HCEC 1CT (cell line): Measurements from ENCODE around the gene PNPO.

ENCODE experiments used
- DNase-seq: peaks from one replicate; pipeline ENCODE4 v3.0.0-alpha.2; 2017

The PNPO gene

DNA sequence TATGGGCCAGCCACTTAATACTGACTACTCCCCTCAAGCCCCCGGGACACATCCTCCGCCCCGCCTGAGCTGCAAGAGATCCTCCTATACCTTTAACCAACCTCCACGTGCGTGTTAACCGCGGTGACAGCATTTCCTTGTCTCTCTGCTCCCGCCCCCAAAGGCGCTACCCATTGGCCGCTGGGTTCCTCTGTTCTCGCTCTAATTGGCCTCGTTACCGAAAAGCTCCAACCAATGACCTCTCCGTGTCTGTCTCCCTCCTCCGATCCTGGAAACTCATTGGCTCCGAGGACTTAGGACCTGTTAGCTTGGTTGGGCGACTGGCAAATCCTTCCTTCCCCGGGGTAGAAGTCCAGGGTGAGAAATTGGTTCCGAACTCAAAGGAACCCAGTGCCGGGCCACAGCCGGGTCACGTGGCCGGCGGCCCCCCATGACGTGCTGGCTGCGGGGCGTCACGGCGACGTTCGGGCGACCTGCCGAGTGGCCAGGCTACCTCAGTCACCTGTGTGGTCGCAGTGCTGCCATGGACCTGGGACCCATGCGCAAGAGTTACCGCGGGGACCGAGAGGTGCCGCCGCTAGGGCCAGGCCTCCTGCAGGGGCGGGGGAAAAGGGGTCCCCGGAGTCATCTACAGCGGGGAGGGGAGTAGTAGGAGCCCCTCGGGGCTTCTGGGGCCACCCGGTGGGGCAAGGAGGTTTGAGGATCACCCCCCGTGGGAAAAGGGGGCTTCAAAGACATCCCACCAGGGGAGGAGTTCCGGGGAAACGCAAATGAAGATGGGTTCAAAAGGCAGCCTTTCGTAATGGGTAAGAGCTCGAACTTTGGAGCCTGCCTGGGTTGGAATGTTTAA is at the start of gene PNPO:
PNPO (plus strand) TSS at position 326 of the 850 bp plus-strand sequence; CDS start at position 431, 105 bp downstream.
- peak; percentile 99 for DNase-seq

DNA sequence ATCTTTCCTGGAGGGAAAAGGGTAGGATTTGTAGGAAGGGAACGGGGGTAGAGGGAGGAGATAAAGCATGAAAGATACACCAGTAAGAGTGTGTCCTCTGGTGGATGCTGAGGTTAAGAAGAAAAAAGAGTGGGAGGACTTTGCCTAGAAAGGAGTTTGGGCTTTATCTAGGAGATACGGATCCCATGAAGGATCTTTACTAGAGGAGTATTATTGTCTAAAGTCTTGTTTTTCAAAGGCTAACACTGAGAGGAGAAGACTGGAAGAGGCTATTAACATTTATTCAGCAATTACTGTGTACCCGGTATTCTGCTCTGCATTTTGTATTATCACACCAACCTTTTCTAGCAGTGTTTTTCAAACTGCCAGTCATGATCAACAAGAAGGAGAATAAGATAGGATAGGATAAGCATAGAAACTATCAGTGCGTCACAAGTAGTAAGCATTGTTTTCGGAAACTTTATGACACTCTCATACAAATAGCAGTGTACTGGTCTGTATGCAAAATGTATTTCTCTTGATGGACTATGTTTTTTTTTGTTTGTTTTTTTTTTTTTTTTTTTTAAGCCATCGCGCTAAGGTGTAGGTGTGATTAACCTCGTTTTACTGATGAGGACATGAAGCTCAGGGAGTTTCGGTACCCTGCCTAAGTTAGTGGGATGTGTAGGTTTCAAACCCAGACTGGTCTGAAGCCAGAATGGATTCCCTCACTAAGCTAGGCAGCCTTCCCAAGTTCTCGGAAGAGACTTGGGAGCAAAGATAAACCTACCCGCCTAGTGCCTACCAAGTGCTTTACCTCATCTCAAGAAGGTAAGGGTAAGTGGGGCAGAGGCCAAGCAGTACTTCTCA is 46.6 kb upstream of the PNPO start:
- DNase-seq = peak; percentile 17

DNA sequence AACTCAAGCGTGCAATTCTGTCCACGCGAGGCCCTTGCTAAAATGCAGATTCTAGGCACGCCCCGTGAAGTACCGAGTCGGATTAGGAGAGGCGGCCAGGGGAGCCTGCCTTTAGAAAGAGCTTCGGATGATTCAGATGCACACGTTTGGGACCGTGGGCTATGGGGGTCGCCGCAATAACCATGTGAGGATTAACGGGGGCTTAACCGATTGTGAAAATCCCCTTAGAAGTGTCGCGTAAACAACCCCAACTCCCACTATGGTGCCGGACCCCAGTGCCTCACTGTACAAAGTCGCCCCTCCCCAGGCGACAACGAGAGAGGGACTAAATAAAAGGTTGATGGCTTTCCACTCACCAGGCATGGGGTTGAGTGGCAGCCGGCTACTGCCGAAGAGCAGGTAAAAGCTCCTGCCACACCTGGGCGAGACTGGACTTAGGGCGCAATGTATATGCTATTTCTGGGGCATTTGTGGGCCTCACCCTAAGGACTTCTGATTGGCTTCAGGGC is 46.0 kb upstream of the PNPO start:
- no peak for DNase-seq

DNA sequence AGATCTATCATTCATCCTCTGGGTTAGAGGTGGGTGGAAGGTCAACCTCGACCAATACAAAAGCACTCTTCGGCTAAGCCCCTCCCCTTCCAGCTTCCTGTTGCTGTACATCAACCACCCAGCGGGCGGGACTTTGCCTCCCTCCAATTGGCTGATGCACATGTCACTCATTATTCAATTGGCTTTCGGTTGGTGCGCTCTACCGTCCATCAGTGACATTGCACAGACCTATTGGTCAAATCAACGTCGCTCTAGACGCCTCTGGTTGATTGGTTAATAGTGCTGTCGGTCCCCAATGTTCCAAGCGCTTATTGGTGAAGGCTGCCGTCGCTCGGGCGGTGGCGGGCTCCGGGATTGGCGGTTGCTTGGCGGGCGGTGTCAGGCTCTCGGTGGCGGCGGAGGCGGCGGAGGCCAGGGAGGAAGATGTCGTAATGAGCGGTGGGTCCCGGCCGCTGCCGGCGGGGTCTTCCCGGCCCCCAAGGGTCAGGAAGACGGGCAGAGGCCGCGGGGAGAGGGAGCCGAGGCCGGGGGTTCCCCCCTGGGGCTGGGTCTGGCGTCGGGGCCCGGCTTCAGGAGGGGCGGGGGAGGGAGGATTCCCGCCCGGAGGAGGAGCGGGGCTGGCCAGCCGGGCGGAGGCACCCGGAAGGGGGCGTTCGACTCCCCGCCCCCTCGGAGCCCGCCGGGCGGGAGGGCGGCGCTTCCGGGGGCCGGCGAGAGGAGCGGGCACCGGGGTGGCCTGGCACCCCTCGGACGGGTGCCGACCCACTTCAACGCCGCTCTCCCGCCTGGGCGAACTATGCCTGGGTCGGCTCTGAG is 45.3 kb upstream of the PNPO start, which contains the start of gene SP2:
SP2 (plus strand) TSS at position 381 of the 816 bp plus-strand sequence; CDS start at position 432, 51 bp downstream.
- peak; percentile 100 for DNase-seq

DNA sequence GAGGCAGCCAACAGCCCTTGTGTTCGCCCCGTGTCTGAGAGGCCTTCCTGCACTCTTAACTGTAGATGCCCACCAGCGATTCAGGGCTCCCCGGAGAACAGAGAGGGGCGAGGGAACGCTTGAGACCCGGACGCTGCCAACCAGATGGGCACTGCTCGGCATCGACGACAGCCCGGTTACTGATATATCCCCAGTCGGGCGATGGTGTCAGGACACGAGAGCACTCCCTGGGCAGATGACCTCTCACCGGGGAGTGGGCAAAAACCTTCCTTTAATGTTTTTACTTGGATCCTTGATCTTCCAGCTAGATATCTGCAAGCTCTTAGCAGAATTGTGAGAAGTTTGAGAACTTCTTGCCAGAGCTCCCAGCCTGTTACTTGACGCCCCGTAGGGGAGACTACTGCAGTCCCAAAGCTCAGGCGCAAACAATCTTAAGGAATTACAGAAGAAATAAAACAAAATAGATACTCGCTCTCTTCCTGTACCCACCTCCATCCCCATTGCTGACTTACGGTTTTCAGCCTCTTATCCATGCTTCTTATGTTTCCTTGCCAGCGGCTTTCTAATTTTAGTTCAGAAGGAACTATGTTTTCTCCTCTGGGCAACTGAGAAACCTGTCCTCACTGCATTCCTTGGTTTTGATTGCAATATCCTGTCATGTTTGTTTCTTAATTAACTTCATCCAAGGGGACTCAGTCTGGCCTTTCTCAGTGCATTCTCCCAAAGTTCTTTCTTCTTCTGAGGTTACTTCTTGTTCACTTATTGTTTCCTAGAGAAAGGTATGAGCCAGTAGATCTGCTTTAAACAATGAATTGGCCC is 44.5 kb upstream of the PNPO start:
- peak; percentile 14 for DNase-seq

DNA sequence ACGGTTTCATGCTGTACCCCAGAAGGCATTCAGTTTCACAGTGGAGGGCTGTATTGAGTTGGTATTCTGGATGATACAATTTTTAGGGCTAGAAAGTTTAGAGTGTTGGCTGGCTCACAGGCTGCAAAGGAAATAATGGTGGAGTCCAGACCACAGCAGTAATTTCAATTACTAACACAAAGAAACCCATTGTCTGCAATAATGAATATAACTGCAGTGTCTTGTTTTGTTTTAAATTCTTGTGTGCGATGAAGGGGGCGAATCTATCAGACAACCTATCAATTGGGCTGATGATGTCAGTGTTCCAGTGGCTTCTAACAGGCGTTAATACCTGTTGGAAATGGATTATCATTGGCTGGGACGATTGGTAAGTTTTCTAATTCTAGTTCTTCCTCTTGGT is 43.8 kb upstream of the PNPO start:
- no peak for DNase-seq

DNA sequence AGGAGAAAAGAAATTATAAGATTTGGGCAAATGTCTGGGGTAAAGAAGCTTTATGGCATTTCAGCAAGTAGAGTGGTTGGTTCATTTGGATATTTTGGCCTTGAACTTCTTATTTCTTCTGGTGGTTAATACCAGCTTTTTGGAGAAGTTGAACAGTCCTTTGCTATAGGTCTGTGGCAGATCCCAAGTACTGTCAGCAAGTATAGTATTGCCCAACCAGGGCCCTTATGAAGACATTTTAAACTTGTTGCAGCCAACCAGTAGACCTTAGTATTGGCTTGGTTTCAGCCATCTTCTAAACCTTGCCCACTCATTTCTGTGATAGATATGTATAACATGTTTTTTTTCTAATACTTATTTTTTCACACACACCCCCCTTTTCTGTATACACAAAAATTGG is 43.1 kb upstream of the PNPO start:
- no peak for DNase-seq

DNA sequence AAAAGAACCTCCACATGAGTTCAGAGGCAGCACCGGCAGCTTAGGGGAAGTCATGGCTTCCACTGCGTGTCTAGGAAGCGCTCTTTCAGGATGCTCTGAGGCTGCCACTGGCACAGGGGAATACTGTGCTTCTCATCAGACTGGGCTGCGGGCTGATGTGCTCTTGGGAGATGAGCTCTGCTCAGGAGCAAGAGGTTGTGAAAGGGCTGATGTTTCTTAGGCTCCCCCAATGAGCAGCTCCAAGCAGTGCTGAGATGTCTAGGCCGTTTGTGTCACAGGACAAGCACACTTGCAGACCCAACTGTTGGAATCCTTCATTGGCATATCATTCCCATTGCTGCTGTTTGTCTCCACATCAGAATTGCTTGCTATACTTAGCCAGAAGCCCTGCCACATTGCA is 41.7 kb upstream of the PNPO start:
- DNase-seq = no peak

DNA sequence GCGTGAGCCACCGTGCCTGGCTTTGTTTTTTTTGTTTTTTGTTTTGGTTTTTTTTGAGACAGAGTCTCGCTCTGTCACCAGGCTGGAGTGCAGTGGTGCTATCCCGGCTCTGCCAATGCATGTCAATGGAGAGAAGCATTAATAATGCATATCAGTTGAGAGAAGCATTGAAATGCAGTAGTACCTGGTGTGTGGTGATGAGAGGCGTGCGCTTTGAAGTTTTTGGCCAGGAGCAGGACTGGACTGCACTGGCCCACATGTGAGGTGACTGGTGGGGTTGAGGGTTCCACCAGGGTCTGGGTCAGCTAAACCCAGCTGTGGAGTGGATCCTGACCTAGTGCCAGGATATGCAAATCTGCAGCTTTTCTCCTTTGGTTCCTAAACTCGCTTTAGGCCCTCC is 39.9 kb upstream of the PNPO start:
- DNase-seq = no peak

DNA sequence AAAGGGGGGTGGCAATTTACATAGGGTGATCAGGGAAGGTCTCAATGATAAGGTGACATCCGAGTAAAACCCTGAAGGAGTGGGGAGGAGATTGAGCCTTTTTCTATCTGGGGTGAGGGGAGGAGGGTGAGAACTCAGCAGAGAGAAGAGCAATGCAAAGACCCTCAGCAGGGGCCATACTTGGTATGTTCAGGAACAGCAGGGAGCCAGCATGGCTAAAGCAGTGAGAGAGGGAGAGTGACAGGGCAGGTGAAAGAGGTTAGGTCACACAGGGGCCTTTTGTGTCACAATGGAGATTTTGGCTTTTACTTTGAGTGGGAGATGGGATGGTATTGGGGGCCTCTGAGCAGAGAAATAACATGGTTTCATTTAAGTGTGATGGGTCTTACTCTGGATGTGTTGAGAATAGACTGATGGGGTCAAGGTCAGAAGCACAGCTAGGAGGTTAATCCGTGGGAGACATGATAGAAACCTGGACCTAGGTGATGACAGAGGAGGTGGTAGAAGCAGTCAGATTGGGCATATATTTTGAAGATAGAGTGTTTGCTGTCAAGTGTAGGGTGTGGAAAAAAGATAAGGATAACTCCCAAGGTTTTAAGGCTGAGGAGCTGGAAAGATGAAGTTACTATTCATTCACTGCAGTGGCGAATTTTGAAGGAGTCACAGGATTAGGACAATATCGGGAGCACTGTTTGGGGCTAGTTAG is 39.2 kb upstream of the PNPO start:
- no peak for DNase-seq

DNA sequence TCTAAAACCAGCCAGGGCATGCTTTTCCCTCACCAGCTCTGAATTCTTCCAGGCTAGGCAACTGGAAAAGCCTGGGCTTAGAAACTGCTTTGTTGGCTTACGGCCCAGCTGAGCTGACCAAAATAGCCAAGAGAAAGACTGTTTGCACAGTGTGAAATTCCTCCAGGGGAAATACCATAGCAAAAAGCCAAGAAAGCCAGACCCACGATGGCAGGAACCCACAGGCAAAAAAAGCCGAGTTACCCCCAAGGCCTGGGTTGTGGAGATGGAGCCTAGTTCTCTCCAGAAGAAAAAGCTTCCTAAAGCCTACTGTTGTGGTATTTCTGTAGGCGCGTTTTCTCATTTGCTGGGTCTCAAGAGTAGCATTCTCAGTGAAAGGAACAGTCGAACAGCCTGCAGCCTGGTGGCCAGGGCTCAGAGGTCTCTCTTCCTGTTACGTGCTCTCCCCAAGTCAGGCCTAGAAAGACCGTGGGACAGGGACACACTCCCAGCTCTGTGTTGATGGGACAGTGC is 36.1 kb upstream of the PNPO start:
- no peak for DNase-seq

DNA sequence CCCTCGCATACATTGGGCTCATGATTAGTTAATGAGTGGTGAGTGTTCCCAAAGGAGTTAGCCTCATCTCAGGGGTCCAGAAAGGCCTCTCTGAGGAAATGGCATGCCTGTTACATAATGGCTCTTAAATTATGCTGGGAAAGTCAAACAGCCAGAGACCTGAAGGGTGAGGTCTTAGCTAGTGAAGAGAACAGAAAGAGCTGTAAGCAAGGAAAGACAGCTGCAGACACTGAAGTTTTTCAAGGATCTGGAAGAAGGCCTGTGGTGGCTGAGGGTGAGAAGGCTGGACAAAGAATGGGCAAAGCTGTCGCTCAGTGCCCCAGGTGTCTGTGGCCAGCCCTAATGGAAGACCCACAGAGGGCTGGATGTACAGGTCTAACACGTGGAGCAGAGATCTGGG is 34.9 kb upstream of the PNPO start:
- DNase-seq = no peak

DNA sequence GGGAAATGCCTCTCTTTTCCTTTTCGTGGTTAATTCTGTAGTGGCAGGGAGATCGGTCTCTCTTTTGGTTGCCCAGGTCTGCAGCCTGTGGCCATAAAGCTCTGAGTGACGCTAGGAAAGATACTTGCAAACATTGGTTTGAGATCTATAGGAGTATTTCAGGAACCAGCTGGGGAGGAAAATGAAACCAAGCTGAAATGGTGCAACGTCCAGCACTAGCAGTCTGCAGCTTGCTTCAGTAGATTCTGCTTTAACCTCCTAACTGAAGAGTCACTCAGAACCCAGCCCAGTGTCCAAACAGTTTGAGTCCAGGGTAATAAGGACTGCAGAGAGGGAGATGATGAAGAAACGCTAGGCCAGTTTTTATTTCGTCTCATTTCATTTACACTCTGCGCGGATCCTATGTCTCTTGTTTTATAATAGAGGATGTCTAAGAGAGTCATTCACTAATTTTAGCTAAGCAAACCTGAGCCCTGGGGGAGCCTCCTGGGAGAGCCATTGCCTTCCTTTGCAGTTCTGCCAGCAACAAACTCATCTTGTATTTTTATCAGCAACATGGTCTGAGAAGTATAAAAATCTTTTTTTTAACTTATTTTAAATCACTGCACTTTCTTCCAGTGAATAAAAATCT is 33.3 kb upstream of the PNPO start:
- no peak for DNase-seq

DNA sequence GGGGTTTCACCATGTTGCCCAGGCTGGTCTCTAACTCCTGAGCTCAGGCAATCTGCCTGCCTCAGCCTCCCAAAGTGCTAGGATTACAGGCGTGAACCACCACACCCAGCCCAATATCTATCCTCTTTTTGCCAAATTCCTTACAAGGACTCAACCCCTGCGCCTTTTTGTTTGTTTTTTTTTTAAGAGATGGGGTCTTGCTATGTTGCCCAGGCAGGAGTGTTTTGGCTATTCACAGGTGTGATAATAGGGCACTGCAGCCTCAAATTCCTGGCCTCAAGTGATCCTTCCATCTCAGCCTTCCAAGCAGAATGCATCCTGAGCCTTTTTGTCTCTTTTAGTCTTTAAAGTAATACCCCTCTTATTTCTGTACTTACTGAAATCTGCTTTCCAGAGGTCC is 28.3 kb upstream of the PNPO start:
- DNase-seq = no peak

DNA sequence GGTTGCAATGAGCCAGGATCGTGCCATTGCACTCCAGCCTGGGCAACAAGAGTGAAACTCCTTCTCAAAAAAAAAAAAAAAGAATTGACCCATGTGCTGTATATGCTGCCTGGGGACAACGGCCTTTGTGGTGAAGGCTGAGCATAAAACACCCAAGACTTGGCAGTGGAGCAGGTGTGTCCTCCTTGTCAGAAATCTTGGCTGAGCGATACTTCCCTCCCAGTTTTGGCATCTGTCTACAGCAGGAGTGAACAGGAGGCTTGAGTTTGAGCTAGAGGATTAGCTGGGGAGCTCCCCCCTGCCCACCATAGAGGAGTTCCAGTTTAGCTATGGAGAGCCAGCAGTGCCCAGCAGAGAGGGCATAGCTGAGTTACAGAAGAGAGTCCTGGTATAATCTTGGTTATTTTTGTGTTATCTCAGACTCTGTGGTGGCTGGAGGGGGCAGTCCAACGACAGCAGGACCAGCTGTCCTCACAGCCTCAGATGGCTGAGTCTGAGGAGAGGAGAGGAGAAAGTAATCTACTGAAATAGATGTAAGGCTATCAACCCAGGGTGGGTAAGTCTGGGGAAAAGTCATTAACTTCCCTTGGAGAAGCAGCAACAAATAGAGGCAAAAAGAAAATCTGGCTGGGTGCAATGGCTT is 26.9 kb upstream of the PNPO start:
- no peak for DNase-seq

DNA sequence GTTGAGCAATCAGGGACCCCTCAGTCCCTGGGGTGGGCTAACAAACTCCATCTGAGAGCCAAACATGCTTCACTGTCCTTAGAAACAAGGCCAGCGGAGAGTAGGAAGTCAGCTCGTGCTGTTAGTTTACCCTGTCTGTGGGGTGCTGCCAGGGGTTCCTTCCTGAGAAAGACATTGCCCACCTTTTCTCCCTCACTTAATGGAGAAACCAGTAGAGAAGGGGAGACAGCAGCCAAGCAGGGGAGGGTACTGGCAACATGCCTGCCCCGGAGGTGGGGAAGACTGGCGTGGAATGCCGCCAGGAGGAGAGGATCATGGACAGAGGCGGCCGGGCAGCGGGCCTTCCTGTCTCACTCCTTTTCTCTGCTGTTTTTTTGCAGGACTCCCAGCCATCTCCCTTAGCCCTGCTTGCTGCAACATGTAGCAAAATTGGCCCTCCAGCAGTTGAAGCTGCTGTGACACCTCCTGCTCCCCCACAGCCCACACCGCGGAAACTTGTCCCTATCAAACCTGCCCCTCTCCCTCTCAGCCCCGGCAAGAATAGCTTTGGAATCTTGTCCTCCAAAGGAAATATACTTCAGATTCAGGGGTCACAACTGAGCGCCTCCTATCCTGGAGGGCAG is 25.5 kb upstream of the PNPO start:
- no peak for DNase-seq

DNA sequence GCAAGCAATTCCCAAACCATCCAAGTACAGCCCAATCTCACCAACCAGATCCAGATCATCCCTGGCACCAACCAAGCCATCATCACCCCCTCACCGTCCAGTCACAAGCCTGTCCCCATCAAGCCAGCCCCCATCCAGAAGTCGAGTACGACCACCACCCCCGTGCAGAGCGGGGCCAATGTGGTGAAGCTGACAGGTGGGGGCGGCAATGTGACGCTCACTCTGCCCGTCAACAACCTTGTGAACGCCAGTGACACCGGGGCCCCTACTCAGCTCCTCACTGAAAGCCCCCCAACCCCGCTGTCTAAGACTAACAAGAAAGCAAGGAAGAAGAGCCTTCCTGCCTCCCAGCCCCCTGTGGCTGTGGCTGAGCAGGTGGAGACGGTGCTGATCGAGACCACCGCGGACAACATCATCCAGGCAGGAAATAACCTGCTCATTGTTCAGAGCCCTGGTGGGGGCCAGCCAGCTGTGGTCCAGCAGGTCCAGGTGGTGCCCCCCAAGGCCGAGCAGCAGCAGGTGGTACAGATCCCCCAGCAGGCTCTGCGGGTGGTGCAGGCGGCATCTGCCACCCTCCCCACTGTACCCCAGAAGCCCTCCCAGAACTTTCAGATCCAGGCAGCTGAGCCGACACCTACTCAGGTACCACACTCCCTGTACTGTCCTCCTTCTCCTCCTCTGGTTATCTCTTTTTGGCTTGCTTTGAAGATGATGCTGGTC is 24.7 kb upstream of the PNPO start:
- no peak for DNase-seq

DNA sequence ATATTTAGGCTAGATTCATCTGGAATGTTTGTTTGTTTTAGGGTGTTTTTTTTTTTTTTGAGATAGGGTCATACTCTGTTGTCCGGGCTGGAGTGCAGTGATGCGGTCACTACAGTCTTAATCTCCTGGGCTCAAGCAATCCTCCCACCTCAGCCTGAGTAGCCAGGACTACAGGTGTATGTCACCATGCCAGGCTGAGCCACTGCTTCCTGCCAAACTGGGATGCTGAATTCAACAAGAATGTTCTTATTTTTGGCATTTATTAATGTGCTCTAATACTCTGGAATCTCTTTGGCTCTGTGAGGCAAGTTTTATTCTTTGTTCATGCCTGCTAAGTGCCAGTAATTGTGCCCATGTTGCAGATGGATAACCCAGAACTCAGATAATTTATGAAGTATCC is 23.8 kb upstream of the PNPO start:
- no peak for DNase-seq

DNA sequence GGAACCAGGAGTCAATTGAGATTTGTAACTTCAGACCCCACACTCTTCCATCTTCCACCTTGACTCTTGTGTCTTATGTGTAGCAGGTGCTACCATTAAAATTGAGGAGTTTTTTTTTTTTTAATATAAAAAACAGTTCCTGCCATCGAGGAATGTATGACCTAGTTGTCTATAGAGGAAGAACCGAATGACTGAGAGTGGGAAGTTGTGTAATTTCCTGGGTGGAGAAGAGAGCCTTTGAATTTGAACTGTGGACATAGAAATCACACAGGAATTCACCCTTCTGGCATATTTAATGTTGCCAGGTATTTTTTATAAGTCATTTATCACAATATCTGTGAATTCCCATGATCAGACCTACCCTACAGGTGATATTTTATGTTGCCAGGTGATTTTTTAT is 23.4 kb upstream of the PNPO start:
- no peak for DNase-seq
